Activated naive CD8-positive, alpha-beta T cell treated with anti-CD3 and anti-CD28 coated beads, Interleukin-2, amount 10 ng/mL, durations not matched to agents 7 days and 5 days (primary cell): ENCODE results near the gene CTNND2. TPM values are rescaled to one million over a fixed set of nuclear protein-coding genes. Genes with fewer than 3 reads are reported as not detected.

ENCODE experiments used
- ATAC-seq: fragments of 150-1000 bp; cut with Tn5 transposase; one replicate; pipeline ENCODE4 v1.10.0; 2021; ENCODE audit warnings: low read depth, moderate library complexity
- POLR2A ChIA-PET: fragments of 350-600 bp; sonication (Branson Sonifier 250); formaldehyde crosslinking; loops from one replicate; lab custom pipeline; 2021; ENCODE audit warnings: antibody characterized with exemption; lab: Charles Lee
- DNase-seq: peaks from one replicate; pipeline ENCODE4 v3.0.0; 2021
- H3K27ac Mint-ChIP-seq: one replicate; pipeline ENCODE4 v1.8.0; 2022; ENCODE audit warnings: mild to moderate bottlenecking, mixed read lengths
- H3K27me3 Mint-ChIP-seq: one replicate; pipeline ENCODE4 v1.8.0; 2022; ENCODE audit warnings: mild to moderate bottlenecking, moderate library complexity, mixed read lengths
- H3K36me3 Mint-ChIP-seq: one replicate; pipeline ENCODE4 v1.8.0; 2021; ENCODE audit warnings: mild to moderate bottlenecking, mixed read lengths
- H3K4me1 Mint-ChIP-seq: one replicate; pipeline ENCODE4 v1.8.0; 2021; ENCODE audit warnings: mixed read lengths
- H3K4me3 Mint-ChIP-seq: one replicate; pipeline ENCODE4 v1.8.0; 2022; ENCODE audit warnings: mild to moderate bottlenecking, moderate library complexity, mixed read lengths
- H3K9me3 Mint-ChIP-seq: one replicate; pipeline ENCODE4 v1.8.0; 2021; ENCODE audit warnings: mixed read lengths
- total RNA-seq, 2 experiments: library from RNA; stranded (reverse); gene quantifications; one replicate each; pipeline ENCODE4 v1.2.3, GENCODE V29; 2021

The CTNND2 gene
- total RNA-seq, 2 experiments from 2014 or later: not detected

DNA sequence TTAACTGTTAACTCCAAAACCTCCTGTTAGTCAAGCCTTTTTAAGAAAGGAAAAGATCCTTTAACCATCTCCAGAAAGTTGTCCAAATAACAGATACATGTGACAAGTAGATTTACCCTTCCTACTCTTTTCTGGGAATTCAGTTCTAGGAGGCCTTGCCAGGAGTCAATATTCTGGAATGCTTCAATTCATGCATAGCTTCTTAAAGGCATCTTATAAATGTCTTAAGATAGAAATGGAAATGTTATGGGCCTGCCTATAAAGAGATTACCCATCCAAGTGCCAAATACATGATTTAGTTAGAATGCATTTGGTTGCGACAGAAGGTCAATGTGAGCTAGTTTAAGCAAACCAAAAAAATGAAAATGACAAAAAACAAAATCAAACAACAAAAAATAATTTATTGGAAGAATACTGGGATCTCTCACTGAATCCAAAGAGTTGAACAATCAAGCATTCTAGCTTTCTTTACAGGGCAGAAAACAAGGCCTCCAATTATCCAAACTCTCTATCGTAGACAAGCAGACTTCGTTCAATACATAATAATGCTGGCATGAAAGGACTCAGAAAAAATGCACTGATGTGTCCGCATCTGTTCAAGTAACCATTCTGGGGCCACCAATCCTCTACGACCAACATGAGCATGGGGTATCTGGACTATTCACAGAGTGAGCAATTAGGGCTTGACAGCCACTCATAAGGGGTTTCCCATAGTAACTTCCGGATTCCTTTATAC, 188.6 kb downstream of the CTNND2 start:
- no peaks in the 10 kb centered on the region for H3K9me3 Mint-ChIP-seq
- DNase-seq (no peak), ATAC-seq (no peak)
- H3K27ac Mint-ChIP-seq: no peak overlapping the region
- no peaks in the 10 kb centered on the region for H3K4me1 Mint-ChIP-seq
- H3K27me3 Mint-ChIP-seq: no peaks in the 10 kb centered on the region
- H3K4me3 Mint-ChIP-seq: no peak overlapping the region
- POLR2A ChIA-PET: no interaction called here
- no peaks in the 10 kb centered on the region for H3K36me3 Mint-ChIP-seq

DNA sequence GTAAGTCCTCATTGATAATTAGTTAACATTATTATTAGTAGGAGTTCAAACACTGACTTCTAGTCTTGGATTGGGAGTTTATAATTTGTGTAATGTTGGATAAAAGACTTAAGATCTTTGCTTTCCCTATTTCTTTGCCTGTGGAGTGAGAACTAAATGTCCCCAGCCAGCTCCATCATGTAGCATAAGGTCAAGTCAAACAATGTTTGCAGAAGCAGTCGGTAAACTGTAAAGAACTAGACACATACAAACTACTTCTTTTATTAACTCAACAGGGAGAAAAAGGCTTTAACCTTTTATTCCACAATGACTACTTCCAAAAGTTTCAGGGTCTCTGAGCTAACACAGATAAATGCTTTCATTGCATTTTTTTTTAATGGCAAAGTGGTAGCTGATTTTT, 192.3 kb downstream of the CTNND2 start:
- no peak for ATAC-seq
- Mint-ChIP-seq H3K4me3 (no peak overlapping the region), H3K27me3 (no peaks in the 10 kb centered on the region), H3K4me1 (no peaks in the 10 kb centered on the region), H3K27ac (no peak overlapping the region), H3K9me3 (no peaks in the 10 kb centered on the region), H3K36me3 (no peaks in the 10 kb centered on the region)
- POLR2A ChIA-PET: no interaction called here
- DNase-seq: no peak

DNA sequence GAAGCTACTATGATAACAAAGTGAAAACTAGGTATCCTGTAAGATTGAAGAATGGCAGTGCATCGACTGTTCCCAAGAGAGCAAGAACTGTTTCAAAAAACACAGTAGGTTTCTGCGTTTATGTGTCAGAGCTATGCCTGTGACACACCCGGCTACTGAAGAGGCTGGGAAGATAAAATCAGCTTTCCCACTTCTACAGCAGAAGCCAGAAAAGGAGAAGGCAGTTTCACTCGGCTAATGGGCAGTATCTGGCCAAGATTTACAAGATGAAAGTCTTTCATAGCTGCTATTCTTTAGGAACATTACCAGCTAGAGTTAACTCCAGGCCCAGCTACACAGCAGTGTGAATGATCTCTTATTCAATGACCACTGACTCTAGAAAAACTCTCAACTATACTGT, 195.2 kb downstream of the CTNND2 start:
- Mint-ChIP-seq H3K4me3 (no peak overlapping the region), H3K36me3 (no peaks in the 10 kb centered on the region), H3K9me3 (no peaks in the 10 kb centered on the region), H3K27me3 (no peaks in the 10 kb centered on the region), H3K4me1 (no peaks in the 10 kb centered on the region), H3K27ac (no peak overlapping the region)
- DNase-seq (no peak), ATAC-seq (no peak)
- POLR2A ChIA-PET: no interaction called here

GRCh38 chr5:11704916-11705315, 199.3 kb downstream of the CTNND2 start:
- H3K9me3 Mint-ChIP-seq: no peaks in the 10 kb centered on the region
- H3K27me3 Mint-ChIP-seq: no peaks in the 10 kb centered on the region
- ATAC-seq (no peak), DNase-seq (no peak)
- no peaks in the 10 kb centered on the region for H3K4me1 Mint-ChIP-seq
- POLR2A ChIA-PET: no interaction called here
- no peak overlapping the region for H3K27ac Mint-ChIP-seq
- H3K36me3 Mint-ChIP-seq: no peaks in the 10 kb centered on the region
- no peak overlapping the region for H3K4me3 Mint-ChIP-seq

DNA sequence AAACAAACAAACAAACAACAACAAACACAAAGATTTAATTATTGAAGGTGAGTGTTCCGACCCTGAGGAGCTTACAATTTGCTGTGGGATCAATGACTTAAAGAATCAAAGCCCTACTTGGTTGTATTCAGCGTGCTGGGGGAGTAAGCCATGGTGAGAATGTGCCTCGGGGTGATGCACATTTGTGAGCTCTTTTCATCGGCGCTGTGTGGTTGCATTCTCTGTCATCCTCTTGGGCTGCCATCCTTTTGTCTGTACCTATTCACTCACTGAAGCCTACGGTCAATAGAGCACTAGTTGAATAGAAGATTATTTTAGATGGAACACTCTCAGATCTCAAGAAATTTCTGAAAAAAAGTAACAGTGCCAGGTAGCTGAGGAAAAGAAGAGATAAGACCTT, 203.9 kb downstream of the CTNND2 start:
- Mint-ChIP-seq H3K27ac (no peak overlapping the region), H3K4me3 (no peak overlapping the region), H3K4me1 (no peaks in the 10 kb centered on the region), H3K9me3 (no peaks in the 10 kb centered on the region), H3K36me3 (no peaks in the 10 kb centered on the region), H3K27me3 (no peaks in the 10 kb centered on the region)
- ATAC-seq (no peak), DNase-seq (no peak)
- POLR2A ChIA-PET: no interaction called here

GRCh38 chr5:11692636-11693035, 211.6 kb downstream of the CTNND2 start:
- H3K36me3 Mint-ChIP-seq: no peaks in the 10 kb centered on the region
- no peaks in the 10 kb centered on the region for H3K9me3 Mint-ChIP-seq
- DNase-seq: no peak
- no peak overlapping the region for H3K27ac Mint-ChIP-seq
- ATAC-seq: no peak
- POLR2A ChIA-PET: no interaction called here
- no peaks in the 10 kb centered on the region for H3K4me1 Mint-ChIP-seq
- H3K4me3 Mint-ChIP-seq: no peak overlapping the region
- no peaks in the 10 kb centered on the region for H3K27me3 Mint-ChIP-seq

- H3K27me3 Mint-ChIP-seq: no peaks in the 10 kb centered on the region
- POLR2A ChIA-PET: no interaction called here
- no peak overlapping the region for H3K27ac Mint-ChIP-seq
- ATAC-seq (no peak), DNase-seq (no peak)
- no peaks in the 10 kb centered on the region for H3K36me3 Mint-ChIP-seq
- no peak overlapping the region for H3K4me3 Mint-ChIP-seq
- H3K9me3 Mint-ChIP-seq: no peaks in the 10 kb centered on the region
- no peaks in the 10 kb centered on the region for H3K4me1 Mint-ChIP-seq
Observed at GRCh38 chr5:11687498-11687897, 216.7 kb downstream of the CTNND2 start.

- Mint-ChIP-seq H3K4me1 (no peaks in the 10 kb centered on the region), H3K9me3 (no peaks in the 10 kb centered on the region), H3K4me3 (no peak overlapping the region), H3K27ac (no peak overlapping the region), H3K36me3 (no peaks in the 10 kb centered on the region), H3K27me3 (no peaks in the 10 kb centered on the region)
- DNase-seq: no peak
- no peak for ATAC-seq
- POLR2A ChIA-PET: no interaction called here
Observed at GRCh38 chr5:11684607-11685006, 219.6 kb downstream of the CTNND2 start.

DNA sequence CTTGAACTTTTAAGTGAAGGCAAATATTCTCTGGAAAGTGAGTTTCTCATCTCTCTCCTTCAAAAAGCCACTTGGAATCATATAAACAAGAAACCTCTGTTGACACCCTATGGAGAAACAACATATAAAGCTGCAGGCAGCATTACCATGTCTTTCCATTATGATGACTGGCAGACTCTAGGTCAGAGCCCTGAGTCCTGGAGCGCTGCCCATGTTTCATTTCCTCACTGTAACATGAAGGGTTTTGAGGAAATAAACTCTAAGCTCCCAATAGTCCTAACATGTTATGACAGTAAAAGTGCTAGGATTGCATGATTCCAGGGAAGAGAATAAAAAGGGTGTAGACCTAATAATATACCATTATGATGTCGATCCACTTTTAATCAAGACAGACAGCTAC, 220.6 kb downstream of the CTNND2 start:
- Mint-ChIP-seq H3K4me3 (no peak overlapping the region), H3K9me3 (peaks cover 2% of the 10 kb centered on the region), H3K36me3 (no peaks in the 10 kb centered on the region), H3K27ac (no peak overlapping the region), H3K4me1 (no peaks in the 10 kb centered on the region), H3K27me3 (no peaks in the 10 kb centered on the region)
- POLR2A ChIA-PET: no interaction called here
- ATAC-seq (no peak), DNase-seq (no peak)

DNA sequence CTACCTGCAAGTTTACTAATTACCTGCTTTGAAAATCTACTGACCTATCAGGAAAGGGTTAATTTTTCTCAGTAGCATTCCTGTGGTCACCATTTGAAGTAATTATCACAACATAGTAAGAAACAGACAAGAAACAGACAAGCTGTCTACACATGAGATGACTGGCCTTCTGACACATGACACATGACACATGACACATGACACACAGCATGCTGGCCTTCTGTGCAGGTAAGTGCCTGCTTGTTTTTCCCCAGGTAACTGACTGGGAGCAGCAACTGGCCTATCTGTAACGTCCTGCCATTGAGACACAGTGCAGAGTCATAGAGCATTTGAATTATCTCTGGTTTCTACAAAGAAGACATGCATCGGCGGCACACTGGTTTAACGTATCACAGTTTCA, 222.4 kb downstream of the CTNND2 start:
- Mint-ChIP-seq H3K4me1 (no peaks in the 10 kb centered on the region), H3K27ac (no peak overlapping the region), H3K4me3 (no peak overlapping the region), H3K9me3 (peaks cover 2% of the 10 kb centered on the region), H3K36me3 (no peaks in the 10 kb centered on the region), H3K27me3 (no peaks in the 10 kb centered on the region)
- DNase-seq (no peak), ATAC-seq (no peak)
- POLR2A ChIA-PET: no interaction called here

- DNase-seq (no peak), ATAC-seq (no peak)
- no peak overlapping the region for H3K27ac Mint-ChIP-seq
- POLR2A ChIA-PET: no interaction called here
- H3K4me3 Mint-ChIP-seq: no peak overlapping the region
- no peaks in the 10 kb centered on the region for H3K36me3 Mint-ChIP-seq
- H3K4me1 Mint-ChIP-seq: no peaks in the 10 kb centered on the region
- H3K27me3 Mint-ChIP-seq: no peaks in the 10 kb centered on the region
- H3K9me3 Mint-ChIP-seq: peaks cover 2% of the 10 kb centered on the region
Observed at GRCh38 chr5:11679676-11680075, 224.6 kb downstream of the CTNND2 start.

GRCh38 chr5:11675184-11675583, 229.1 kb downstream of the CTNND2 start:
- Mint-ChIP-seq H3K36me3 (no peaks in the 10 kb centered on the region), H3K4me3 (no peak overlapping the region), H3K27me3 (no peaks in the 10 kb centered on the region), H3K9me3 (peaks cover 2% of the 10 kb centered on the region), H3K27ac (no peak overlapping the region), H3K4me1 (no peaks in the 10 kb centered on the region)
- DNase-seq: no peak
- POLR2A ChIA-PET: no interaction called here
- no peak for ATAC-seq

- Mint-ChIP-seq H3K27me3 (no peaks in the 10 kb centered on the region), H3K4me3 (no peak overlapping the region), H3K9me3 (no peaks in the 10 kb centered on the region), H3K36me3 (no peaks in the 10 kb centered on the region), H3K27ac (no peak overlapping the region), H3K4me1 (no peaks in the 10 kb centered on the region)
- ATAC-seq (no peak), DNase-seq (no peak)
- POLR2A ChIA-PET: no interaction called here
Observed at GRCh38 chr5:11672385-11673085, 231.7 kb downstream of the CTNND2 start.

DNA sequence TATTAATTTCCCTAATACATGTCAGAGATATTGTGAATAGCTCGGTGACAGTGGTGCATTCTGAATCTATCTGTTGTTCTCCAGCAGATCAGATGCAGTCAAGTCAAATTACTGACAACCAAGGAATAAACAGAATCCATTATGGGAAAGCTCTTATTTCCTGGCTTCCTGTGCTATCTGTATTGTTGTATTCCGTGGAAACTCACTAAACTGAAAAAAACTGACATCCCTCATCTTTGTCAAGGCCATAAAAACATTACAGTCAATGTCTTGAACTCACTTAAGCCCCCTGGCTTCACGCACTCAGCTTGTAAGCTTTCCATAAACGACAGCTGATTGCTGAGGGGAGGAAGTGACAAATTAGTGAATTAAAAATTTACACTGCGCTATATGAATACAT, 245.9 kb downstream of the CTNND2 start:
- Mint-ChIP-seq H3K27me3 (no peaks in the 10 kb centered on the region), H3K4me3 (no peak overlapping the region)
- POLR2A ChIA-PET: no interaction called here

More for the DNA sequence above, 245.9 kb downstream of the CTNND2 start:
- ATAC-seq (no peak), DNase-seq (no peak)
- Mint-ChIP-seq H3K4me1 (no peaks in the 10 kb centered on the region), H3K36me3 (no peaks in the 10 kb centered on the region), H3K9me3 (no peaks in the 10 kb centered on the region), H3K27ac (no peak overlapping the region)
